Lower leg skin (tissue), 3 donors: Measurements from ENCODE around the gene RORC.

Experiments used
- CTCF ChIP-seq, 3 donors: fragments of 450-650 bp; IDR thresholded peaks; one replicate each; pipeline ENCODE4 v1.5.1; 2016; ENCODE audit warnings: antibody characterized with exemption in 3 of 3, mild to moderate bottlenecking in 3 of 3, moderate library complexity in 2 of 3
- POLR2A ChIP-seq, 2 donors: fragments of 450-650 bp; IDR thresholded peaks; one replicate each; pipeline ENCODE4 v1.6.1; 2016 to 2017; ENCODE audit warnings: antibody characterized with exemption in 2 of 2, mild to moderate bottlenecking in 1 of 2, moderate library complexity in 1 of 2

GRCh38 chr1:151814971-151815545 lies 16.5 kb downstream of the RORC start:
- TF ChIP-seq CTCF (IDR thresholded peaks at IDR 0.05) (no peak), POLR2A (IDR thresholded peaks at IDR 0.05) (no peak)
